Activated gamma-delta T cell (primary cell): ENCODE measurements around the gene SRY.
"Not testable (repeated sequence)": the region's sequence is repeated elsewhere in the genome, so short reads cannot be mapped to it uniquely, and the experiment has no call there.

Experiments used
- DNase-seq: peaks from one replicate; lab custom pipeline; 2025; lab: John Stamatoyannopoulos, UW
- total RNA-seq, 2 donors: gene quantifications; one replicate each; lab custom pipeline; 2026; lab: John Stamatoyannopoulos, UW

Gene SRY
- total RNA-seq: 0 reads per million in 2 donors

- no peak for DNase-seq
Observed at GRCh38 chrY:2787600-2787999, at the start of gene SRY. SRY (minus strand) TSS chrY:2787682; CDS start chrY:2787603, 79 bp downstream.

- no peak for DNase-seq
Observed at GRCh38 chrY:2837078-2837477, 49.6 kb upstream of the SRY start.

GRCh38 chrY:2835230-2835629, 47.7 kb upstream of the SRY start:
- no peak for DNase-seq

GRCh38 chrY:2828497-2828896, 41.0 kb upstream of the SRY start:
- DNase-seq: no peak

- DNase-seq: no peak
Observed at GRCh38 chrY:2824471-2824870, 37.0 kb upstream of the SRY start.

- DNase-seq: not testable (repeated sequence)
Observed at GRCh38 chrY:2817146-2817896, 29.8 kb upstream of the SRY start.

- no peak for DNase-seq
Observed at GRCh38 chrY:2800246-2800645, 12.8 kb upstream of the SRY start.

- DNase-seq: no peak
Observed at GRCh38 chrY:2797991-2798390, 10.5 kb upstream of the SRY start.

- no peak for DNase-seq
Observed at GRCh38 chrY:2796977-2797523, 9.6 kb upstream of the SRY start.

GRCh38 chrY:2789756-2790155, 2.3 kb upstream of the SRY start:
- no peak for DNase-seq

- no peak for DNase-seq
Observed at GRCh38 chrY:2786876-2787512, 488 bp downstream of the SRY start.
